GM21528 (cell line): ENCODE results near the gene BMP8B.
"Not testable (repeated sequence)": the region's sequence is repeated elsewhere in the genome, so short reads cannot be mapped to it uniquely, and the experiment has no call there.

Source experiments
- ATAC-seq: cut with Tn5 transposase; IDR thresholded peaks from one replicate; pipeline ENCODE4 v1.9.1; 2021; ENCODE audit warnings: mild to moderate bottlenecking, moderate library complexity; ENCODE audit not compliant: unreplicated experiment, low FRiP score

Gene BMP8B

DNA sequence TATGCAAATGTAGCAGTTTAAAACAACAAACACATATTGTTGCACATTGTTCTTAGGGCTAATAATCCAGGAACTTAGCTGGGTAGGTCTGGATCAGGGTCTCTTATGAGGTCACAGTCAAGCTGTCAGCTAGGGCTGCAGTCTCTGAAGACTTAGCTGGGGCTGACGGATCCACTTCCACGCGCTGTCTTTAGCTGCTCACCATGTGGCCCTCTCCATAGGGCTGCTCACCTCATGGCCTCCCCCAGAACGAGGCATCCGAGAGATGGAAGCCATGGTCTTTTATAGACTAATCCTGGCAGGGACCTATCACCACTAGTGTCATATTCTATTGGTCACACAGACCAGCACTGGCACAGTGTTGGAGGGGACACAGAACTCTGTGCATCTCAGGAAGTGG lies 8.8 kb downstream of the BMP8B start:
- ATAC-seq = no peak

DNA sequence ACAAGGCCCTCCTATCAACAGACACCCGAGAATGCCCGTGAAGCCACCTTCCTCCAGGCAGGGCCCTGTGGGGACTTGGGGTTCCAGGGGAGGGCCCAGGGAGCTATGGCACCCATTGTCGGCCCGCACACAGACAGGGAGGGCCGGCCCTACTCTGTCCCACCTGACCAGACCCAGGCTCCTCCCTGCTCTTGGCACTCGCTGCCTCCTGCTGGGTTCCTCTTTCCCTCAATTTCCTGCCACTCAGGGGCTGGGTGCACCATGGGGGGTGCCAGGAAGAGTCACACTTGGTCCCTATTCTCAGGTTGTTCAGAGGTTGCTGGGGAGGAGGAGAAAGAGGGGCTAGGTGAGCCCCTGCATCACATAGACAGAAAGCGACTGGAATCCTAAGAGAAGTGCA lies 9.5 kb downstream of the BMP8B start:
- no peak for ATAC-seq

DNA sequence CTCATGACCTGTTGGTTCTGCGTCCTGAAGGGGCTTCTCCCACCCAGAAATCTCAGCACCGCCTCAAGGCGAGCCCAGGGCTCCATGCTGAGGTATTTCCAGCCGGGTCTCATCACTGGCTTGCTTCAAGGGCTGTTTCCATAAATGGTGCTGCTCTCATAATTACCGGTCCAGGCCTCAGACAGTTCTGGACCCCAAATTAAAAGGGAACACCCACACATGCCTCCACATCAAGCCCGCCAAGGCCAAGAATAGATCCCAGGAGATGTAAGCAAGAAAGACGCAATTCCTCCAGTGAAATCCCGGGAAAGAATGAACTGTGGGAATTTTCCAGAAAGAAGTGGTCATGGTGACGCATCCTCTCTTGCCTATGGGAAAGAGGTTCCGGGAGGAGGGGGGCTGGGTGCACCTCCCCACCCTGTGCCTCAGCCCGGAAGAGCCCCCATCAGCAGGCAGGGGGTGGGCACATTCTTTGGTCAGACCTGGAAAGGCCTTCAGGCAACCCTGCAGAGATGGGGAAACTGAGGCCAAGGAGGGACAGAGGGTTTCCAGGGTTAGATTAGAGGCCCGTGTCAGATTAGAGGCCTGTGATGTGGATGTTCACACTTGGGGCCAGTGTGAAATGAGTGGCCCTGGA lies 10.1 kb downstream of the BMP8B start:
- ATAC-seq = not testable (repeated sequence)

DNA sequence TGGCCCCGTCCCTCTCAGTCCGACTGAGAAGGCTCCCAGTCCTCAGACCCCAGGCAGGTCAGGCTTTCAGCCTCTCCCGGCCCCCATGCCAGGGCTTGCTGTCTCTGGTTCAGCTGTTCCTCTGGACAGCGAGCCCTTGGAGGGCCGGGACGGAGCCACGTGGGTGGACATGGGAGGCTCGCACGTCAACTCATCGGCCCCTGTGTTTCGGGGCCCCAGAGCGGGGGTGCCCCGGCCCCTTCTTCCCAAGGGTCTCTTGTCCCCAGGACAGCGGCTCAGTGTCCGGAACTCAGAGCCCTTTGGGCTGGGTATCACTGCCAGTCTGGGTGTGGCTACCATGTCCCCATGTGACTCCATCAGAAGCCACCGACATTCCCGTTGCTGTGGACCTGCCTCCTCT lies 10.8 kb downstream of the BMP8B start:
- ATAC-seq = not testable (repeated sequence)

DNA sequence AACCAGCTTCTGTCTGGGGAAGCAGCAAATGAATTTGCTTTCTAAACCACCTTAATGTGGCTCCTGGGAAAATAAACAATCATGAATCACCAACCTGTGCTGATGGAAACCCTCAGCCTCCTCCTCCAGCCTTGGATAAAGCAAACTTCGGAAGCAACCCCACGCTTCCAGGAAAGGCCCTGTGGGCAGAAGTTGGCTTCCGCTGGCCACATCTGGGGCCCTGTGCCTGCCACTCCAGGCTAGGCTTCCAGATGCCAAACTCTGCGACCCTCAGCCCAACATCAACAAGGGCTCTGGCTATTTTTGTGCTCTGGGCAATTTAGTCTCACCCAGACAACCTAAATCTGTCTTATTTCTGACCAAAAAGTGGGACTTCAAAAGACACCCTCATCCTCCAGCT lies 11.4 kb downstream of the BMP8B start:
- no peak for ATAC-seq

DNA sequence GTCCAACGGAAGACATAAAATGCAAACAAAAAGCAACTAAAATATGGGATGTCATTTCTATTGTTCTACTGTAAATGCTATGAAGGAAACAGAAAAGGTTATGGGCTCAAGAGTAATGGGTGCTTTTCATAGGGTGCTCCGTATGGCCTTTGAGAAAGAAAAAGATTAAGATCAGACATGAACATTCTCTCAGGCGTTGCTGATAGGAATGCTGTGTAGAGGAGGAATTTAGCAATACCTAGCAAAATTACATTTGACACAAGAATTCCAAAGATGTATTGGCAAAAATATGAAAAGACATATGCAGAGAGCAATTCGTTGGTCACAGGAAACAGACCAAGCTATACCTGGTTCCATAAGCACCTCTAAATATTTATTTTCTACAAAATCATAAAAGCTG lies 11.8 kb downstream of the BMP8B start:
- ATAC-seq = no peak

DNA sequence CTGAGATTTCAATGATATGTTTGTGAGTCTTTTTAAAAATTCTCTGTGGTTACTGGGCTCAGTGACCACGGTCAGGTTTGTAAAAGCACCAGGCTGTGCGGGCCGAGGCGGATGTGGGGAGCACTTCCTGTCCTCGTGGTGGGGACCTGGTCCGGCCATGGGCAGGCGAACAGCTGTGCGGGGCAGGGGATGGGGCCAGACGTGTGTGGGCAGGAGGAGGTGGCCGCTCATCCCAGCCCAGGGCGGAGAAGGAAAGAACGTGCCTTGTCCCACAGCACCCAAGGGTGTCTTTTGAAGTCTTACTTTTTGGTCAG lies 12.3 kb downstream of the BMP8B start:
- ATAC-seq = peak; percentile 47

DNA sequence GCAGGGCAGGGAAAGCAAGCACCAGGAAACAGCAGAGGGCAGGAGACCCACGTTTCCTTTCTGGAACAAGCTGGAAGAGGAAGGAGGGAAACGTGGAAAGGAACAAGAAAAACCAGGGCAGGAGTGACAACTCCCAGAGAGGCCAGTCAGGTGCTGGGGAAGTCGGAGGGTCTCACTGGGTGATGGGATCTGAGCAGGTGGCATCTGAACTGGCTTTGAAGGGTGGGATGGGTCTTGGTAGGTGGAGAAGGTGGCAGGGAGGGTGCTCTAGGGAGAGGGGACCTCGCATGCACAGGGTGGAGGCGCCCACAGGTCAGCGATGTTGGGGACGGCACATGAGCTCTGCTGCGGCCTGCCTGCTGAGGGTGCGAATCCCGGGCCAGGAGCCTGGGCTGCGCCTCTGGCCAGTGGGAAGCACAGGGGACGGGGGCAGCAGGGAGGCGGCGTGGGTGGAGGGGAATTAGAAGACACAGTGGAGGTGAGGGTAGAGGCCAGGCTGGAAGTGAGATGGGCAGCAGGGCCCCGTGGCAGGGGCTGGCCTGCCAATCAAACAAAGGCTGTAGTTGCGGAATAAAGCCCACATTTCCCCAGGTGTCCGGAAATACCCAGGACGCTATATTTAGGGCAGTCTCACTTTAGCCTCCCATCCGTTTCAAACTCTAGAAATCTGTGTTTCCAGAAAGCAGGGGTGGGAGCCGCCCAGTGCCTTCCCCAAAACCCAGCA lies 12.8 kb downstream of the BMP8B start:
- ATAC-seq = peak; percentile 38

DNA sequence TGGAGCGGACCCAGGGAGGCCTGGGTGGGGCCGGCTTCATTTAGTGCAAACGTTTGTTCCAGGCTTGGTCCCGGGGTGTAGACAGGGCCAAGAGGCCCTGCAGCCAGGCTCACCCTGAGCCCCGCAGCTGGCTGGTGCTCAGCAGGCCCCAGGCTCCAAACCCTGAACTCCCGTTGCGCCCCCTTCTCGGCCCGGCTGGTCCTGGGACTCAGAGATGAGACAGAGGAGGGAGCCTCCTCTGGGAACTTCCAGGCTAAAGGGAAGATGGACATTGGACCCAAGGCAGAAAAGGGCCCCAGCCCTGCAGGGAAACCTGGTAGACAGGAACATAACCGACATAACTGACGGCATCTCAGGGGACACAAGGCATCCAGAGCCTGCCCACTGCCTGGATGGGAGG lies 13.5 kb downstream of the BMP8B start:
- ATAC-seq = not testable (repeated sequence)

DNA sequence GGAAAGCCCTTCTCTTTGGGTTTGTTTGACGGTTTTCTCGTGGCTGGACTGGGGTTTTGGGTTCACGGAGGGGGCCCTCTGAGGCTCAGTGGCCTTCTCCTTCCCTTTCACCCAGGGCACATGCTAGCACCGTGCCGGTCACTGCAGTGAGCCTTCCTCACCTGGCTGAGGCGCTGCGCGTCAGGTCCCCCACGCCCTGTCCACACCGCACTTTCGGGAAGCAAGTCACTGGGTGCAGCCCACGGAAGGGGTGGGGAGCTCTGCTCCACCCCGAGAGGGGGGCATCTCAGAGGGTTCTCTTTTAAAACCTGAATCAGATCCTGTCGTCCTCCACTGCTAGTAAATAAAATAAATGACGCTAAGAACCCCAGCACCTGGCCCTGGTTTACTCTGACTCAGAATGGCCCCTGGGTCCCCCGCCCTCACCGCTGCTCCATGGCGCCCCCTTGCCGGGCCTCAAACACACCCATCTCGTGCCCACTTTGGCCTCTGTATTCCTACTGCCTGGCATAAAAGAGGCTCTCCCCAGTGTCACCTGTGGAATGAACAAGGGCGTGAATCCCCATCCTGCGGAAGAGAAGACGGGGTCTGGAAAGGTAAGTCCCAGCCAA lies 15.2 kb downstream of the BMP8B start:
- not testable (repeated sequence) for ATAC-seq

DNA sequence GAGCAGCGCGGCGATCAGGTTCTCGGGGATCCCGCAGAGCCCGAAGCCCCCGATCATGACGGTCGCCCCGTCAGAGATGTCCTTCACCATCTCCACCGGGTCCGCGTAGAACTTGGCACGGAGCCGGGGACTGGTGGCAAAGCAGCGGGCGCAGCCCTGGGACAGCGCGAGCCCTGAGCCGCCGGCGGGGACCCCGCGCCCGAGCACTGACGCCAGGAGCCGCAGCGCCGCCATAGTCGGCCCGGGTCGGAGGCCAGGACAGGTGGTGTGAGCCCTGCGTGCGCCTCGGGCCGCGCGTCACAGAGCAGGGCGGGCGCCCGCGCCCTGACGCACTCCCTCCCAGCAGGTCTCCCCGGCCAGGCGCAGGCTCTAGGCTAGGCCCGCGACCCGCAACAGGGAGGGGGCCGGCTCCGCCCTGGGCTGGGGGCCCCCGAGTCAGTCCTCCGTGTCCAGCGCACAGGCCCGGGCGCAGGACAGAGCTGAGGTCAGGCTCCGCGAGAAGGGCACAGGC lies 17.6 kb downstream of the BMP8B start, which contains the start of gene OXCT2:
TSS of gene OXCT2 (minus strand) at position 327 of the 511 bp plus-strand sequence. CDS start at position 234, 93 bp downstream.
- not testable (repeated sequence) for ATAC-seq

DNA sequence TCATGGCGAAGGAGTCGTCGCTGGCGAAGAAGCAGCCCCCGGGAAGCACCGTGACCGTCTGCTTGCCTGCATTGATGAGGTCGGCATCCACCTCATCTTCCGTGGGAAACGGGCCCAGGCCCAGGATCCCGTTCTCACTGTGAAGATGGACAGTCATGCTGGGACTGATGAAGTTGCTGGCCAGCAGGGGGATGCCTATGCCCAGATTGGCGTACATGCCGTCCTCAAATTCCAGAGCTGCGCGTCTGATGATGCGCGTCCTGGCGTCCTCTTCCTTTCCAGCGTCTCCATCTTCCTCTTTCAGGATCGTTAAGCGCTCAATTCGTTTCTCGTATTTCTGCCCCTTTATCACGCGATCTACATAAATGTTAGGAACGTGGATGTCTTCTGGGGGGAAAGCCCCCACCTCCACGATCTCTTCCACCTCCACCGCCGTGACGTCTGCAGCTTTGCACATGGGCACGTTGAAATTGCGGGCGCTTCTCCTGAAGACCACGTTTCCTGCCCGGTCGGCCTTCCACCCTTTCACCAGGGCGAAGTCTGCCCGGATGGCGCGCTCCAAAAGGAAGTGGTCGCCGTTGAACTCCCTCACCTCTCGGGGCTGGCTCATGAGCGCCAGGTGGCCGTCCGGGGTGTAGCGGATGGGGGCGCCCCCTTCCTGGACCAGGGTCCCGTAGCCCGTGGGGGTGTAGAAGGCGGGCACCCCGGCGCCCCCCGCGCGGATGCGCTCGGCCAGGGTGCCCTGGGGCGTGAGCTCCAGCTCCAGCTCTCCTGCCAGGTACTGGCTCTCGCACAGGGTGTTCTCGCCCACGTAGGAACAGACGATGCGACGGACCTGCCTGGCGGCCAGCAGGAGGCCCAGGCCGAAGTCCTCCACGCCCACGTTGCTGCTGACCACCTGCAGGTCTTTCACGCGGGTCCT lies 18.3 kb downstream of the BMP8B start:
- not testable (repeated sequence) for ATAC-seq

DNA sequence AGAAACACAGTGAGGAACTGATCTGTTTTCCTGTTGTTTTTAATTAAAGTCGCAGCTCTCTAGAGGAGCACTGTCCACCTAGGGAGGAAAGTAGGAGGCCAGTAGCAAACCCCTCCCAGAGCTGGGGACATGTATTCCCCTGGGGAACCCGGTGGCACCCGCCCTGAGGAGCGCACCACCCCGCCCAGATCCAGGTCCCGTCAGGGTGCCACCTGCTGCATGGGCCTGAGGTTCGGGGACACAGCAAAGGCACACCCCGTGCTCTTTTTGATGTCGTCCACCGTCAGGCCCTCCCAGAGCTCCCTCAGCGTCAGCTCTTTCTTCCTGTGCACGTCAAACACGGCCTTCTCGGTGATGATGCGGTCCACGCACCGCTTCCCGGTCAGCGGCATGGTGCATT lies 19.2 kb downstream of the BMP8B start:
- not testable (repeated sequence) for ATAC-seq

DNA sequence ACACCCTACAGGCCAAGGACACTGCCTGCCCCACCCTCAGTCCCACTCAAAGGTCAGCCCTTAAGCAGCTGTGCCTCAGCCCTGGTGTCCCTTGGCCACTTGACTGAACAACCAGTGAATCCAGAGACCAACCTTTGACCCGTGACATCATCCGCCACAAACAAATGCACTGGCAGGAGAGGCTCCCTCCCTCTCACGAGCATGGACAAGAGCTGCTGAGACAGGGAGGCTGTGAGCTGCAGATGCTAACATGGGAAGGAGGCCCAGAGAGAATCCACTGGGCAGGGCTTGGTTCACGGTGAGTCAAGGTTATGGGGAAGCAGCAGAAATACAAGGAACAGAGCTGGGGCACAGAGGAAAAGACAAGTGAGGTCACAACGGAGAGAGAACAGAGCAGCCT lies 22.2 kb downstream of the BMP8B start:
- ATAC-seq = not testable (repeated sequence)

DNA sequence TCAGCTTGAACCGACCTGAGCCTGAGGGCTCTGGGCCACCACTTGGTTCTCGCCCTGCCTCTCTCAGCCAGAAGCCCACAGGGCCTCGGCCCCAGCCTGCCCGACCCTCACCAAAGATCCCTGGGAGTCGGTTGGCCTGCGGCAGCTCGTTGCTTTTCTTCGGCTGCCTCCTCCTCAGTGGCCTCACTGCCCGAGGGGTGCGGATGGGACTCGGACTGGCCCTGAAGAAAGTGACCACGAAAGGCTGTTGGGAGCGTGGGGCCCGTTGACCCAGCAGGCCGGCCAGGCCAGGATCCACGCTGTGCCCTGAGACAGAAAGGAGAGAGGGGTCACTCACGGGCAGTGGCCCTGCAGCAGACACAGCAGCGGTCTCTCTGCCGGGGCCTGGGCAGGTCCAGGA lies 24.2 kb downstream of the BMP8B start:
- ATAC-seq = not testable (repeated sequence)

DNA sequence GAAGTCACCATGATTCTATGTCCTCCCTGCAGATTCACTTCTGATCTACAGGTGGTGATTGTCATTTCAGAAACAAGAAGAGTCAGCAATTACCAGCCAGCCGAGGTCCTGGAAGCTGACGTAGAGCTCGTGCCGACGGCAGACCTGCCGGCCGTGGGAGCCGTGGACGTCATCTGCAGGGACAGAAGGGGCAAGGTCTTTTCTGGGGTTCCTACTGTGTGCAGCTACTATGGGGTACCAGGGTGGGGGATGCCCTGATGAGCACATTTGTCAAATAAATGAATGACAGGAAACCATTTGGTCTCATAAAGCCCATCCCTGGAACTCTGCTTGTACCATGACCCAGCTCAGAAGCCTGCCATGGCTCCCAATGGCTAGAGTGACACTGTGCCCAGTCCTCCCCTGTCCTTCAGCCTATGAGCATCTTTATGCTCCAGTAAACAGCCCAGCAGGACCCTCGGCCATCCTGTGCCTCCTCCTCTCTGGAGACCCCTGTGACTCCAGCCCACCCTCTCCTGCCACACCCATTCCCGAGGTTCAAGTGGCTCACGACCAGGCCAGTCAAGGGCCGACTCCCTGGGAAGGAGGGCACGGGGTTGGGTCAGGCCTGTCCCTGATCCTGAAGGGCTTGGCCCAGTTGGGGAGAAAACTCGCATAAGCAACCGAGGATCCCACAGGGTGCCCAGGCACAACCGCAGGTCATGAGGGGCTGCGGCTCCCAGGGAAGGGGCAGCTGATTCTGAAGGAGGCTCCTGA lies 24.9 kb downstream of the BMP8B start:
- ATAC-seq = not testable (repeated sequence)

DNA sequence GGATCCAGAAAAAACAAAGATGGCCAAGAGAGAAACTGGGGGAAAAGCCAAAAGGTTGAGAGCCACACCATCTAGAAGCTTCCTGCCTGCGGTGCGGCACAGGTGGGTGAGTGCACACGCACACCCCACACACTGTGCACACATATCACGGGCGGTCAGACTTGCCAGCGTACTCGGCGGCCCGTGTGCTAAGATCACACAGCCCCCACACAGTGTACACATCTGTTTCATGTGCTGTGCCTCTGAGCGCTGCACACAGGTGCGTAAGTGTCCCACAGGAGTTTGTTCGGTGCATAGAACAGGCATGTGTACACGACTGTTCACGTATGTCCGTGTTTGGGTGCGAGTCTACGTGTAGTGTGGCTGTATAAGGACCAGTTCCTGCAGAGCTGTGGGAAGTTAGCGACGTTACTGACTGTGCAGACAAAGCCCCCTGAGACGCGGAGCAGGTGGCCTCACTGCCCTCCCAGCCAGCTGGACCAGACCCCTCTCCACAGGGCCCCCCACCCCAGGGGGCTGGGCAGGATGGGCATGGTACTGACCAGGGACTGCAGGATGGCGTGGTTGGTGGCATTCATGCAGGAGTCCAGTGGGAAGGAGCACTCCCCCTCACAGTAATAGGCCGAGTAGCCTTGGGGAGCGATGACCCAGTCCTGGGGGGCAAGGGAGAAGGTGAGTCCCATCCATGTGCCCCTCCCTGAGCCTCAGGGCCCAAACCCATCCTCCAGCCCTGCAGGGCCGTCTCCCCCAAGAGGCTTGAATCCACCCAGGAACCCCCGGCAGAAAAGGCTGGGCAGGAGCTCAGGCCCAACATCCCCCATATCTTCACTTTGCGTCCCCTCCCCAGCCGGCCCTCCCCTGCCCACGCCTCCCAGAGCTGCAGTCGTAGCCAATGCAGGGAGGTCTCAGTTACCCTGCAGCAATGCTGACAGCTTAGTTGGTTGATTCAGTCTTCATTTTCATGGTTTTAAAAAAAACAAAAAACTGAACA lies 25.8 kb downstream of the BMP8B start:
- no peak for ATAC-seq

DNA sequence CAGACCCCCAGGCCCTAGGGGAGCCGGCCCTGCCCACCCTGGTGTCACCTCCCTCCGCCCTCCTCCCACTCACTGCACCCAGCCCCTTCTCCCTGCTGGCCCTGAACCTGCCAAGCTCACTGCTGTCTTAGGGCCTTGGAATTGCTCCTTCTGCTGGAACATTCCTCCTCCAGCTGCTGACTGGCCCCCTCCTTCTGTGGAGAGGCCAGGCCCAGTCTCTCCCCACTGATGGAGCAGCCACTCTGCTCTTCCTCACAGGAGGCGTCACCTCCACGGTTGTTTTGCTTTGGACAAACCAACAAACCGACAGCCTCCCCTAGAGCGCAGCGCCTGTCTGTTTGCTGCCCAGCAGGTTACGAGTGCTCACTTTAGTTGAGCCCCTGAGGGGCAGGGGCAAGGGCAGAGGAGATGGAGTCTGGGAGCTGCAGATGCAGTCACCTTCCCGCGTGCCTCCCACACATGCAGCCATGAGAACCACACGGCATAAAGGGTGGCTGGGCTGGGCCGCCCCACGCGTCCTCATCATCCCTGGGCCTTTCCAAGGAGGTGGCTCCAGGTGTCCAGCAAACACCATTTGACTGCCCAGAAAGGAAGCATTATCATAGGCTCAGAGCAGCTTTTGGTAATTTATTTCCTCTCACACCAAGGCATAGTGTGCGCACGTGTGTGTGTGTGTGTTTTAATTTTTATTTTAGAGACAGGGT lies 27.0 kb downstream of the BMP8B start:
- no peak for ATAC-seq
